ENCODE data around the gene WNT1.

- TF ChIP-seq CEBPB (IDR thresholded peaks at IDR 0.05) (no peak), MAX (IDR thresholded peaks at IDR 0.05) (peak; percentile 67), NFIC (IDR thresholded peaks at IDR 0.05) (peak; percentile 30; the same call in 1 of the 2 replicates), CREB1 (IDR thresholded peaks at IDR 0.05; ENCODE audit: low read depth) (no peak), YY1 (IDR thresholded peaks at IDR 0.05; ENCODE audit: low read depth) (peak; percentile 51; the same call in 1 of the 2 replicates), FOXM1 (IDR thresholded peaks at IDR 0.05; ENCODE audit: borderline replicate concordance, low read depth) (no peak; the same call in 1 of the 2 replicates), TAF1 (IDR thresholded peaks at IDR 0.05; ENCODE audit: low read depth) (peak; percentile 89), RAD21 (IDR thresholded peaks at IDR 0.05; ENCODE audit: low read depth) (no peak), REST (IDR thresholded peaks at IDR 0.05; ENCODE audit: low read depth) (no peak), EP300 (IDR thresholded peaks at IDR 0.05; ENCODE audit: borderline replicate concordance) (no peak)
These were observed 20.7 kb upstream of the WNT1 start, which contains the start of gene ARF3 for GRCh38 chr12:48957141-48958048.
